Measurements from ENCODE around the gene TAOK1.
A peak's percentile ranks its signal among the peaks of the same experiment; 100 is the strongest.
"Not testable (repeated sequence)": the region's sequence is repeated elsewhere in the genome, so short reads cannot be mapped to it uniquely, and the experiment has no call there.

TAOK1 gene

DNA sequence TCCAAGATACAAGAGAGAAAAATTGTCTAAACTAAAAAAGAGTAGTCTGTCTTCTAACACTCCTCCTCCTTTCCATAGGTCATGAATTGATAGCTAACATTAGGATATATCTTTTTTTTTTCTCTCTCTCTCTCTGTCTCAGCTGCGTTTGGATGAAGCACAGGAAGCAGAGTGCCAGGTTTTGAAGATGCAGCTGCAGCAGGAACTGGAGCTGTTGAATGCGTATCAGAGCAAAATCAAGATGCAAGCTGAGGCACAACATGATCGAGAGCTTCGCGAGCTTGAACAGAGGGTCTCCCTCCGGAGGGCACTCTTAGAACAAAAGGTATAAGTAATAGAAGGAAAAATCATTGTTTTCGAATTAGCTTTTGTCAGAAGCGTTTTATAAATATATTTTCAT, 143.8 kb downstream of the TAOK1 start:
- DNase-seq (ENCODE audit: low read depth in 1 of 2, low spot score in 1 of 2), result no peak

DNA sequence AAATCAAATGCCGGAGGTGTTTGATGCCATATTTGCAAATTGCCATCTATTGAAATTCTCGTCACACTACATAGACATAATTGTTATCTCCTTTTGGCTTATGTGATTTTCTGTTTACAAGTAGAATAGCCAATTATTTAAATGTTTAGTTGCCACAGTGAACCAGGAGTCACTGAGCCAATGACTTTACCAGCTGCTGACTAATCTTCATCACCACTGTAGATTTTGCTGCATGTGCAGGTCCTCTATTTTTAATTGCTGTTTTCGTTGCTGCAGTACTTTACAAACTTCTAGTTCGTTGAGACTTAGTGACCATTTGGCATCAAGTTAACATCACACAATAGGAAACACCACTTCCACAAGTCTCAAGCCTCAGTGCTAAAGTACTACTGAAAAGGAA, 153.9 kb downstream of the TAOK1 start:
- no peak for DNase-seq (ENCODE audit: low read depth in 1 of 2, low spot score in 1 of 2)

DNA sequence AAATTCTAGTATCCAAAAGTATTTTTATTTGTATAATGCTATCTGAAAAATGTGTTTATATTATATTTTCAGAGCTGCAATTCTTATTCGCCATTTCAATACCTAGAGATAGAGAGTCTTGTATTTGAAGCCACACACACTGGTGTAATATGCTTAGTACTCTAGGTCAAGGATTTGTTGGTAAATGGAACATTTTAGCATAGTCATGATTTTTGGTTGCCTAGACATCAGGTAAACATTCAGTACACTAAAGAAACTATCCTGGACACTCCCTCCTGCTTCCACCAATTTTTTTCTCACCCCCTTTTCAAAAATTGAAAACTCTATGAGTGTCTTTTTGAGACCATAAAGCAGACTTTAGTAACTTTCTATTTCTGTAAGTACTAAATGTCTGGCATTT, 155.9 kb downstream of the TAOK1 start:
- DNase-seq (ENCODE audit: low read depth in 1 of 2, low spot score in 1 of 2), result no peak

DNA sequence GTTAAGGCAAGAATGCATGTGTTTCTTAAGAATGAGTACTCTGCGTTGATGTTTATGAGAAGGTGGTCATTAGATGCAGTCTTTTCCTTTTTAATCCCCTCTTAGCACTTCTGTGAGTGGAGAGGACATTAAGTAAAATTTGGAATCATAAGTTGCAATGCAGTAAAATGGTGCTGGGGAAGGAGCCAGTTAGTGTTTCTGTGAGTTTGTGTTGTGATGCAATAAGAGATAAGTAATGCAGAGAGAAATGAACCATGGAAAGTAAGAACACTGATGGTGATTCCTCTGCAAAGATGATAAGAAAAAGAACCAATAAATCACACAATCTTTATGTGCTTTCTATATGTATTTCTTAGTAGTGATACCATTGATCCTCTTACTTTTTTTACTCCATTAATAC, 156.7 kb downstream of the TAOK1 start:
- DNase-seq (ENCODE audit: low read depth in 1 of 2, low spot score in 1 of 2), result no peak

DNA sequence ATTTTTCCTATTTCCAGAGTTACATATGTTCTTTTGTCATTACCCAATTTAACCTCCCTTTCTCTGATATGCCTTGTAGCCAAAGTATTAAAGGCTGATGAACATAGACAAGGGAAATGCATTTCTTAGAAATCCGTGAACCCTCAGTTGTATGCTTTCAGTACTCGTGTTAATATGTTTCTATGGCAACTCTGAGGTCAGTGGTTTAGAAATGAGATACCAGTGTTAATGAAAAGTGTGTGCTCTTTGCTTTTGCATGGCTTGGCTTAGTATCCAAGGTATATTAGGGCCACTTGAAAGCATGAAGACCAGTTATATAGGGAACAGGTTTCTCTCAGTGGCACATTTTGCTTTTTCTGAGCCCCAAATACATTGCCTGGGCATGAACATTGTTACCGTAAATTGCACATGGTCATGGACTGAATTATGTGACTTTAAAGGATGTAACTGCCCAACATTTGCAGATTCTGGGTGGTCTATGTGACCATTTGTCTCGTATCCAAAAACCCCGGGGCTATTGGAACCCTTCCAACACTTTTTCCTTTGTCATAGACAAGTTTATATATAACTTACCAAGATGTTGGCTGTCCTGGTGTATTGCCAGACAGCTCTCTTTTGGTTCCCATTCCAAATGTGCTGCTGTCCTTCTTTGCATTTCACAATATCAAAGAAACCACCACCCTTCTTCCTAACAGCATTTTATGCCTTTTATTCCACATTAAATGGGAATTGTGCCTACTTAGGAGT, 159.2 kb downstream of the TAOK1 start:
- no peak for DNase-seq (ENCODE audit: low read depth in 1 of 2, low spot score in 1 of 2)

DNA sequence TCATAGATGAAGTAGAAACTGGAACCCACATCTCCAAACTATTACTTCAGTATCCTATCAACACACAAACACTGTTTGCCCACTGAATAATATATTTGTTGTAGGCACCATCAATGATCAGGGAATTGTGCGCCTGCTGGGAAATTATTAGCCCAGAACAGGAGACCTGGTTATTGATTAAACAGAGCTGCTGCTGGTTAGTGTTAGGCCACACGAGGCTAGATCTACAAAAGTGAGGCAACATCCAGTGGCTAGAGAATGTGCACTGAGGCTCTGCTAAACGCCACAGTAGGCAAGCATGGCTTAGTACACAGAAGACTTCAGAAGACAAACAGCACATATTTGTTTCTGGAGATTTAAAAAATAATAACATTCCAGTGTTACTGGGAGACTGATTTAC, 165.7 kb downstream of the TAOK1 start:
- no peak for DNase-seq (ENCODE audit: low read depth in 1 of 2, low spot score in 1 of 2)

DNA sequence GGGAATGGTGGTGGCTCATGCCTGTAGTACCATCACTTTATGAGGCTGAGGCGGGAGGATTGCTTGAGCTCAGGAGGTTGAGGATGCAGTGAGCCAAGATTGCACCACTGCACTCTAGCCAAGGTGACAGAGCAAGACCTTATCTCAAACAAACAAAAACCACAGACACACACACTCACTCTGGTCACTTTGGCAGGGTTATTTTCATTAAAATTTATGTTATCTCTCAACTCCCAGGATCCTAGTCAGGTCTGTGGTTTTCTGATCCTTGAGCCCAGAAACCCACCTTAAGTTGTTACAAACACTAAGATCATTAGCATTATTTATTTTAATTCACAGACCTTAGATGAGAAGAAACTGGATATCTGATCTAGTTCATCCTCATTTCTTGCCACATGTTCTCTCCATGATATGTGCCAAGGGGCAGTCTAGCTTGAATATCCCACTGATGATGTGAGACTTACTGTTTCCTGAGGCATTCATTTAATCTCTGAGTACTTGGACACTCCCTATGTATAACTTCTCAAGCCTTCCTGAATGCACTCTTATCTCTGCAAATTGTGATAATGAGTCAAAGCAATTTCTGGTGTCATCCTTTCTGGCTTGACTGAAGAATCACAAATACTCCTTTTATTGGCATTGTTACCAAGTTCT, 167.0 kb downstream of the TAOK1 start:
- DNase-seq (ENCODE audit: low read depth in 1 of 2, low spot score in 1 of 2), result no peak

DNA sequence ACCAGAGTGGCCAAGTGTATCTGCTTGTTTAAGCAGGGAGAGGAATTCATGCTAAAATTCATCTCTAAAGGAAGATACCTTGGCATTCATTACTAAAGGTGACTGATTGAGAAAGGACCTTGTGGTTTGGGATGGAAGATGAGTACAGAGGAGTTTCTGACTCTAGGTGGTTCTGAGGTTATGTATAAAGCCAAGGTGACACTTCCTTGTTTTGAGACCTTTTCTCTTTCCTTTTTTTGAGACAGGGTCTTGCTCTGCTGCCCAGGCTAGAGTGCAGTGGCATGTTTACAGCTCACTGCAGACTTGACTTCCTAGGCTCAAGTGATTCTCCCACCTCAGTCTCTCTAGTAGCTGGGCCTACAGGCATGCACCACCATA, 167.6 kb downstream of the TAOK1 start:
- no peak for DNase-seq (ENCODE audit: low read depth in 1 of 2, low spot score in 1 of 2)

DNA sequence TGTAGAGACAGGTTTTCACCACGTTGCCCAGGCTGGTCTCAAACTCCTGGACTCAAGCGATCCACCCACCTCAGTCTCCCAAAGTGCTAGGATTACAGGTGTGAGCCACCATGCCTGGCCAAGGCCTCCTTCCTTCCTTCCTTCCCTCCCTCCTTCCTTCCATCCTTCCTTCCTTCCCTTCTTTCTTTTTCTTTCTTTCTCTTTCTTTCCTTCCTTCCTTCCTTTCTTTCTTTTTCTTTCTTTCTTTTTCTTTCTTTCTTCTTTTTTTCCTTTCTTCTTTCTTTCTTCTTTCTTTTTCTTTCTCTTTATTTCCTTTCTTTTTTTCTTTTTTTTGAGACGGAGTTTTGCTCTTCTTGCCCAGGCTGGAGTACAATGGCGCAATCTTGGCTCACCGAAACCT, 168.0 kb downstream of the TAOK1 start:
- DNase-seq (ENCODE audit: low read depth in 1 of 2, low spot score in 1 of 2), result not testable (repeated sequence)

DNA sequence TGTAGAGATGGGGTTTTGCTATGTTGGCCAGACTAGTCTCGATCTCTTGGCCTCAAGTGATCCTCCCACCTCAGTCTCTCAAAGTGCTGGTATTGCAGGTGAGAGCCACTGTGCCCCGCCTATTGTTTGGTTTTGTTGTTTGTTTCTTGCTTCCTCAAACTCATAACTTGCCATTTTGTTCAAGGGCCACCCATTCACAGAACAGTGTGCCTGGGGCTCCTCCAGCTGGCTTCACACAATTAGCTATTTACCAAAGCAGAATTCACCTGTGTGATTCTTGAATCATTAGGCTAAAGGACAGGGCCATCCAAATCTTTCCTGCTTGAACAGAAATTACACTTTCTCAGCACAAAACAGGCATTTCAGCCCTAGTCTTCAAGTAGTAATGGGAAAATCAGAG, 169.5 kb downstream of the TAOK1 start:
- DNase-seq (ENCODE audit: low read depth in 1 of 2, low spot score in 1 of 2), result no peak

DNA sequence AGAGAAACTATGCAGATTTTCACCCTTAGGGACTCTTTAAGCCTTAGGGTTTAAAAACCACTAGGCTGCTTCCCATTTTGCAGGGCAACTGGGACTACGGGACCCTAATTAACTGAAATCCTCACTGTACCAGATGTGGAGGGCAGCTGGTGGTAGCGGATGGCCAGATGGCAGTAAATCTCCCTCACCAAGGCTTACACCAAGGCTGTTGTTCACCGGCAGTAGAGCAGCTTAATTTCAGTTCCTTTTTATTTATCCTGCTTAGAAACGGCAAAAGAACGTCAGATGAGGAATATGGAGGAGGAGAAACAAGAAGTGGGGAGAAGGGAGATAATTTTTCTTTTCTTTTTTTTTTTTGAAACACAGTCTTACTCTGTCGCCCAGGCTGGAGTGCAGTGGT, 170.2 kb downstream of the TAOK1 start:
- DNase-seq (ENCODE audit: low read depth in 1 of 2, low spot score in 1 of 2), result no peak

DNA sequence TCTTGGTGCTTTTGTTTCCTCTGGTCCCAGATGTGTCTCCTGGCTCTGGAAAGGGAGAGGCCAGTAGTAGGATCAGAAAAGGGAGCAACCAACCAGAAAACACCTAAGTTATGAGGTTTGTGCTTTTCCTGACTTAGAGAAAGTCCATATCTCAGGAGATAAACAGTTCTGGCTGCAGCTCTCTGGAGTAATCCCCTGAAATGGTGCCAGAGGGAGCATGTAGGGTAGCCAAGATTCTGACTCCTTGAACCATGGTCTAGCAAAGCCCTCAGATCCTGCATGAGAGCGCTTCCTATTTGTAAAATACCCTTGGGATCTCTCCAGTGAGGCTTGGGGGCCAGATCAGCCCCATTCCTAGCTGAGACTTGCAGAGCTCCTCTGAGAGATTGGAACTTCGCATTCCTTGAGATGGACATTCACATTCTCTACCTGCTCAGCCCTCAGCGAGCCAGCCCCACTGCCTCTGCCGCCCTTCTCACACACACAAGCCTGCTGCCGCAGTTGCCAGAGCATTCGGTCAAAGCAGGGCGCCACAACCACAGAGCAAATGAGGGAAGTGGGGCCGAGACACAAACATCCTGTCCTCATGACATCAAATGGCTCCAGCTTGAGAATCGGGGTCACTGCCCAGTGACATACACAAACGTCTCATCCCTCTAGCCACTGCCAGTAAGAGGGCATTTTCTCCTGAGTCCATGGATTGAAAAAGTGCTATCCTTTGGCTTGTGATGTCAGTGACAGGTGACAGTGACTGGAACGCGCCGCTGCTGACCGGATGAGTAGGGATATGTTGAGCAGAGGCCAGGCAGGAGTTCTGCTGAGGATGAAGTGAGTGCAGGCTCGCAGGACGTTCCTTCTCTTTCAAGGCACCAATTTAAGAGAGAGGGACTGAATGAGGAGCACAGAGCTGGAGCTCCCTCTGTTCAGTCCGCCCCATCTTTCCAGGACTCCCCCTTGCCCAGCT, 171.7 kb downstream of the TAOK1 start:
- no peak for DNase-seq (ENCODE audit: low read depth in 1 of 2, low spot score in 1 of 2)

DNA sequence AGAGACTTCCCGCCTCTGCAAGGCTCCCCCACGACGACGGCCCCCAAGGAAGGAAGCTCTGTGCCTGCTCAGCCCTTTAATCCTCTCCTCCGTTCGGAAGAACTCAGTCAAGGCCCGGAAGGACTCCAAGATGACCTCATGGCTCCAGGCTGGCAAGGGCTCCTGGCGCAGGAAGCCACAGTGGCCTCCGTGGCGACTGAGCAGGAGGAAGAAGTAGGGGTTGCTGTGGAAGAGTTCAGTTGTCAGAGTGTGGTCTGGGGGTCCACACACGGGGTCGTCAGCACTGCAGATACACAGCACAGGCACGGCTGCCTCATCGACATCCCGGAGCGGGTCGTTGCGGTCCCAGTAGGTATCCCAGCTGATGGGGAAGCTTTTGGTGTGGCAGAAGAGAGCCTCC, 172.5 kb downstream of the TAOK1 start:
- DNase-seq (ENCODE audit: low read depth in 1 of 2, low spot score in 1 of 2), result no peak

DNA sequence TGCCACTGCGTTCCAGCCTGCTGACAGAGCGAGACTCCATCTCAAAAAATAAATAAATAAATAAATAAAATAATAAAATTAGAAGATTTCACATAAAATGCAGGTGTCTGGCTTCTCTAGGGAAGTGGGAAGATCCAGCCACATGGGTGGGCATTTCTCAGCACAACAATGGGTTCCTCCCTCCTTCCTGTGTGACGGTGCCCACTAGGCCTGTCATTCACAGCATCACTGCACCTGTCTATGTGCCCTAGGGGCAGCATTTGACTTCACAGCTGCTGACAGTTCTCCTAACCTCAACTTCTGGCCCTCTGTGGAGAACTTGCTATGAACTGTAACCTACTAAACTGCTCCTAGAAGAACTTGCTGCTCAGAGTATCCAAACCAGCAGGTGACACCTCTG, 173.7 kb downstream of the TAOK1 start:
- no peak for DNase-seq (ENCODE audit: low read depth in 1 of 2, low spot score in 1 of 2)

DNA sequence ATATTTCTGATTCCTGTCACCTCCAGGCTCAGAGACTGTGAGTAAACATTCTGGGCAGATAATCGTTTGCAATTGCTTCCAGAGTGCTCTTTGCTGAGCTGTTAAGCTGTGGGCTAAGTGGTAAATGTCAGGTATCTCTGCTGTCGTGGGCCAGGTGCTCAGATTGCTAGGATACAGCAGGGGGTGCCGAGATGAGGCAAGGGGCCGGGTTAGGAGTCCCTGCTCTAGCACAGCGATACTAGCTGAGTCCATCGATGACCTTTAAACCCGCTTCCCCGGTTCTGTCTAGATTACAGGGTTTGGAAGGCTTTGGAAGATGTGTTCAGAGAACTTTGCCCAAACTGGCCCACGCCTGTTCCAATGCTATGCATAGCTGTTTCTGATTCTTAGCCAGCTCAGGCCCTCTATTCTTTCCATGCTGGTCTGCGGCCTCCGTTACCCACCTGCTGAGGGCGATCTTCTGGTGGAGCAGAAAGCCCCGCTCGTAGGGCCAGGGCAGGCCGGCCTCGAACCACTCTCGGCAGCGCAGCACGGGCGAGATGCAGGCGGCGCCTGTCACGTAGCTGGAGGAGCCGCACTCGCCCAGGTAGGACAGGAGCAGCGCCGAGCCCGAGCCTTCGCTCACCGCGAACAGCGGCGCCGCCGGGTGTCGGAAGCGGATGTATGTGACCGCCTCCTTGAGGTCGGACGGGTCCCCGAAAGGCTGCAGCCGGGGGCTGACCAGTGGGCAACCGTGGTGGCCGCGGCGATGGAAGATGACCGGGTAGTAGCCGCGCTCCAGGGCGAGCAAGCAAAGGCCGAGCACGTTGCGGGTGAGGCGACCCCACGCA, 175.7 kb downstream of the TAOK1 start:
- DNase-seq (ENCODE audit: low read depth in 1 of 2, low spot score in 1 of 2), result peak in 1 of 2 donors; percentile 48

DNA sequence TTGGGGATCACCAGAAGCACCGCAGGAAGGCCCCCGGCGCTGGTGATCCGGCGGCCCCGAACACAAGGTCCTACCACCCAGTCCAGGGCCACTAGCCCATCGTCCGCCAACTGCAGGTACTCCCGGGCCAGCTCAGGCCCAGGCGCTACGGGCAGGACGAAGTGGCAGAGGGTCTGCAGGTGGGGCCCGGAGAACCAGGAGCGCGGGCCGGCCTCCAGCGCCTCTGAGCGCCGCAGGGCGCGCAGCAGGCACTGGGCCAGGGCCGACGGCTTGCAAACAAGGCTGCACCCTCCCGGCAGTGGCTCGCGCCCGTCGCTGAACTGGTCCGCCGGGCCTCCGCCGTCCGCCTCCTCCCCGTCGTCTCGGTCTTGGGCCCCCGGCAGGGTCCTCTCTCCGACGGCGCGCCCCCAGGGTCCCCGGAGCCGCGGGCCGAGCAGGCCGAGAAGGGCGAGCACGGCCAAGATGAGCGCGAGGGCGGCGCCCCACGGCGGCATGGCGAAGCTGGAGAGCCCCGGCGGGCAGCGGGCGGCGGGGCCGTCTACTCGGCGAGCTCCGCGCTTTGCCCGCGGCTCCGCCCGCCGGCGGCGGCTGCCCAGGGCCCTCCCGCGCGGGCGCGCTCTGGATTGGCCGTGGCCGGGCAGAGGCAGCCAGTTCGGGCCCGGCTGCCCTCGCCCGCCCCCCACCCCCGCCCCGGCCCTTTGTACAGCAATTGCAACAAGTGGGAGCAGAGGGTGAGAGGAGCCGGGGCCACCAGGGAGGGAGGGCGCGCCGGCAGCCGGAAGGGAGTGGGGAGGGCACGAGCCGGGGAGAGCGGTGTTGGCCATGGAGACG, 176.5 kb downstream of the TAOK1 start, which contains the start of gene ABHD15:
TSS of gene ABHD15 (minus strand) at position 565 of the 831 bp plus-strand sequence. CDS start at position 494, 71 bp downstream.
- no peak for DNase-seq (ENCODE audit: low read depth in 1 of 2, low spot score in 1 of 2)

DNA sequence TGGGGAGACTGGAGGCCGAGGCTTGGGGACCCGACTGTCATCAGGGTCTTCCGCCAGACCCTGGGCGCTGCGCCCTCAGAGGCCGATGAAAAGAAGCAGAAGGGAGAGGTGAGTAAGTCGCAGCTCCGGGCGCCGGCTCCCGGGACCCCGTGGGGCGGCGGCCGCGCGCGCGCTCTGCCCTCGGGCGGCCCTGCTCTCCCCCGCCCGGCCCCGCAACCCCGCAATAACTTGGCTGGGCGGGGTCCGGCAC, 177.1 kb downstream of the TAOK1 start:
- no peak for DNase-seq (ENCODE audit: low read depth in 1 of 2, low spot score in 1 of 2)

DNA sequence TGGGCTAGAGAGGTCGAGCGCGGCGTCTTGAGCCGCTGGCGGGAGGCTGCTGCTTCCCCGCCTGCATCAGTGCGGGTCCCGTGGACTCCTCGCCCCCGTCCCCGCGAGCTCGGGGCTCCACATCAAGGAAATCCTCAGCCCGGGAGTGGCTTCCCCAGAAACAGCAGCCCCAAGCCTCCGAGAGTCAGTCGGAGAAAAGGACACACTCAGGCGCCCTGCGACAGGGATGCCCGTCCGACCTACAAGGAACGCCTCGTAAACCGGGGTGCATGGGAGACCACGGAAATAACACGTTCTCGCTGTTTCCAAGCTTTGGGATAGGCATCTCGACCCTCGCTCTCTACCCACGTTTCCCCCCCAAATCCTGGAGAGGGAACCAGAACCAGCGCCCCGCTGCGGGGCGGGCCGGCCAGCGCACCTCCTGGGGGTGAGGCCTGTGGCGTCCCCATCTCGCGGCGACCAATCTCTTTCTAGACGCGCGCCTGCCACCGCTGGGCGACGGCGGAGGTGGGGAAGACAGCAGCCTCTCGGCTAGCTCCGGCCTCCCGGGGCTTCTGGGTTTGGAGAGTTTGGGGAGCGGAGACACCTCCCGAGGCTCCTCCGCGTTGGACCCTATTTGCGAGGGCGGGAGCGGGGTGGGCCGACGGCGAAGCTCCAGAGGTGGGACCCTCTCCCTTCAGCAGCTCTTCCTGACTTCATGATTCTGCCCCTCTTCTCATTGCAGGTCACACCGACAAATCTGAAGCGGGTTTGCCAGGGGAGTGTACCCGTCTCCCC, 177.6 kb downstream of the TAOK1 start:
- DNase-seq (ENCODE audit: low read depth in 1 of 2, low spot score in 1 of 2), result peak; percentile 57 to 60
